ENCODE results near the gene SEC24B.

SEC24B gene

DNA sequence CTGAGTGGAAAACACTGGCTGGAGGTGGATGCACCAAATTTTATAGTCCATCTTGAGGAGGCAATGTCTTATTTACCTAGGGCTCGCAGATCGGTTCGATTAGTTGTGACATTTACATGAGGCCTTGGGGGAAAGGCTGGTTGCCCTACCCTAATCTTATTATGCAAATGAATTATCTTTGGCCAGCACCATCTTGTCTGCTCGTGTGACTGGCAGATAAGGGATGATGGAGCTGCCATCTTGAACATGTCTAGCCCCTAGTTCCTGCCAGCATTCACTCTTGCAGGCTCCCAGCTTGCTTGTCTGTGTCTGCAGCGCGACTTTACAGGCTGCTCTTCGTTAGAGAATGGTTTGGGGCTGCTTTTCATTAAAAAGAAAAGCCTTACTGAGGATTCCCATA, 61.9 kb downstream of the SEC24B start:
- TF ChIP-seq, protein P1, sequence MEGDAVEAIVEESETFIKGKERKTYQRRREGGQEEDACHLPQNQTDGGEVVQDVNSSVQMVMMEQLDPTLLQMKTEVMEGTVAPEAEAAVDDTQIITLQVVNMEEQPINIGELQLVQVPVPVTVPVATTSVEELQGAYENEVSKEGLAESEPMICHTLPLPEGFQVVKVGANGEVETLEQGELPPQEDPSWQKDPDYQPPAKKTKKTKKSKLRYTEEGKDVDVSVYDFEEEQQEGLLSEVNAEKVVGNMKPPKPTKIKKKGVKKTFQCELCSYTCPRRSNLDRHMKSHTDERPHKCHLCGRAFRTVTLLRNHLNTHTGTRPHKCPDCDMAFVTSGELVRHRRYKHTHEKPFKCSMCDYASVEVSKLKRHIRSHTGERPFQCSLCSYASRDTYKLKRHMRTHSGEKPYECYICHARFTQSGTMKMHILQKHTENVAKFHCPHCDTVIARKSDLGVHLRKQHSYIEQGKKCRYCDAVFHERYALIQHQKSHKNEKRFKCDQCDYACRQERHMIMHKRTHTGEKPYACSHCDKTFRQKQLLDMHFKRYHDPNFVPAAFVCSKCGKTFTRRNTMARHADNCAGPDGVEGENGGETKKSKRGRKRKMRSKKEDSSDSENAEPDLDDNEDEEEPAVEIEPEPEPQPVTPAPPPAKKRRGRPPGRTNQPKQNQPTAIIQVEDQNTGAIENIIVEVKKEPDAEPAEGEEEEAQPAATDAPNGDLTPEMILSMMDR (IDR thresholded peaks at IDR 0.05; ENCODE audit: insufficient read depth, low read length, missing control alignments): no peak
- CTCF ChIA-PET: interaction anchor here (0.8 kb wide), 1 partner anchor 9 kb away, joined by 3 read pairs; no protein-coding TSS in a partner anchor
- POLR2A ChIA-PET: no interaction called here
- no peak for DNase-seq (ENCODE audit: low read depth, low spot score)
- H3K4me3 ChIP-seq (ENCODE audit: low read depth, low read length): no peak overlapping the region

DNA sequence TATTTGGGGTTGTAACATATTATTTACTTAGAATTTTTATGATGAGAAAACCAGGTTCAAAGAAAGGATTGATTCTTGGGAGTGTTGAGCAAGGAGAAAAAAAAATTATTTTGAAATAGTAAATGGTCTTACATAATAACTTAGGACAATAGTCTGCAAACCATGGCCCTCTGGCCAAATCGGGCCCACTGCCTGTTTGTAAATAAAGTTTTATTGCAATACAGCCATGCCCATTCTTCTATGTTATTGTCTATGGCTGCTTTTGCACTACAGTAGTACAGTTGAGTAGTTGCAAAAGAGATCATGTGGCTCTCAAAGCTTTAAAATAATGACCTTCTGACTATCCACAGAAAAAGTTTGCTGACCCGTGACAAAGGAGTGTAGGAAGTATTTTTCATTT, 63.3 kb downstream of the SEC24B start:
- CTCF ChIA-PET: no interaction called here
- TF ChIP-seq, protein P1 (IDR thresholded peaks at IDR 0.05; ENCODE audit: insufficient read depth, low read length, missing control alignments): no peak
- no peak for DNase-seq (ENCODE audit: low read depth, low spot score)
- no peak overlapping the region for H3K4me3 ChIP-seq (ENCODE audit: low read depth, low read length)
- POLR2A ChIA-PET: no interaction called here

DNA sequence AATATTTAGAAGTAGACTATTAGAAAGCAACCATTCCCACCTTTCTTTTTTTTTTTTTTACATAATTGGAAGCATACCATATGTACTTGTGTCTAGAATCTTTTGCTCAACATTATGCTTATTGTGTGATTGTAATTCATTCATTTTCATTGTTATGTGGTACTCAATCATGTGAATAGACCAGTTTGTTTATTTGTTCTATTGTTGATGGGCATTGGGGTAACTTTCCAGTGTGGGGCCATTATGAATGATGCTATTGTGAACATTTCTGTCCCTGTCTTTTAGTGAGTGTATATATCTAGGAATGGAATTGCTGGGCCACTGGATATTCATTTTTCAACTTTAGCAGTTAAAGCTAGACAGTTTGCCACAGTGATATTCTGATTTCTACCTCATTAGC, 63.9 kb downstream of the SEC24B start:
- H3K4me3 ChIP-seq (ENCODE audit: low read depth, low read length): no peak overlapping the region
- POLR2A ChIA-PET: no interaction called here
- DNase-seq (ENCODE audit: low read depth, low spot score): no peak
- TF ChIP-seq, protein P1 (IDR thresholded peaks at IDR 0.05; ENCODE audit: insufficient read depth, low read length, missing control alignments): no peak
- CTCF ChIA-PET: interaction anchor here (0.9 kb wide), 1 partner anchor 65 kb away, joined by 3 read pairs; no protein-coding TSS in a partner anchor

DNA sequence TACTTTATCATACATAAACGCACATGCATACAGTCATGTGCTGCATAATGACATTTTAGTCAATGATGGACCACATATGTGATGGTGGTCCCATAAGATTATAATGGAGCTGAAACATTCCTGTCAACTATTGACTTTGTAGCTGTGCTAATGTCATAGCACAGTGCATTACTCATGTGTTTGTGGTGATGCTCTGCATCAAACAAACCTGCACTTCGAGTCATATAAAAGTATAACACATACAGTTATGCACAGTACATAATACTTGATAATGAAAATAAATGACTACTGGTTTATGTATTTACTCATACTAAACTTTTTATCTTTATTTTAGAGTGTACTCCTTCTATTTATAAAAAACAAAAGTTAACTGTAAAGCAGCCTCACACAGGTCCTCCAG, 65.9 kb downstream of the SEC24B start:
- CTCF ChIA-PET: interaction anchor here (0.9 to 1.7 kb wide), 3 partner anchors 10 to 18 kb away, joined by 3 to 5 read pairs (median 3); no protein-coding TSS in a partner anchor
- POLR2A ChIA-PET: no interaction called here
- no peak for DNase-seq (ENCODE audit: low read depth, low spot score)
- TF ChIP-seq, protein P1 (IDR thresholded peaks at IDR 0.05; ENCODE audit: insufficient read depth, low read length, missing control alignments): no peak
- no peak overlapping the region for H3K4me3 ChIP-seq (ENCODE audit: low read depth, low read length)

DNA sequence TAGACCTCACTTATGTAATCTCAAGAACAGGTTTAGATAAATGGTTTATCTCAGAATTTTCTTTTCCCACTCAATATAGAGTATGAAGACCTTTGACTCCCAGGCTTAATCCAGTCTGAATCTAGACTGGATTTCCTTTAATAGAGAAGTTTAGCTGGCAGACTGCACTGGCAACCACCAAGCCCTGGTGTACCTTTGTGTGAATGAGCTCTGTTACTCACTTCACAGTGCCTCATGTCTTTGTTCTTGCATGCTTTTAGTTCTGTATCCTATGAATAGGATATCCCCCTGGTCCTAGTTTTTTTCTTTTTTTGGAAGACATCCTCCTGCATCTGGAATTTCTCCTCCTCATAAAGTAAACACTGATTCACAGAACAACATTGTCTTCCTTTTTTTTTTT, 73.3 kb downstream of the SEC24B start:
- POLR2A ChIA-PET: no interaction called here
- TF ChIP-seq, protein P1 (IDR thresholded peaks at IDR 0.05; ENCODE audit: insufficient read depth, low read length, missing control alignments): no peak
- CTCF ChIA-PET: no interaction called here
- DNase-seq (ENCODE audit: low read depth, low spot score): no peak
- no peak overlapping the region for H3K4me3 ChIP-seq (ENCODE audit: low read depth, low read length)

DNA sequence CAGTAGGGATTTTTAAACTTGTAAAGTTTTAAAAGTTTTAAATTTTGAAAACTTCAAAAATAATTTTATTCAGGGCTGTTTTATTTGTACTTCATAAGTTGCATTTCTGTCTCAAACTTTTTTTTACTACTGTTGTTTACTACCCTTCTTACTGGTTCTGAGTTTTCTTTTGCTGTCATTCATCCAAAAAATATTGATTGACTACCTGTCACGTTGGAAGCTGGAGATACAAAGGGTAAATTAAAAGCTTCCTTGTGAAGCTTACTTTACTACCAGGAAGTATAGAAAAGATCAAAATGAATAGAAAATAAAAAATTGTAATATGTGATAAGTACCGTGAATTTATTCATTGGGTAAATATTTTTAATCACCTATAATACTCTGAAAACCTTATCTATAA, 77.1 kb downstream of the SEC24B start:
- ChIA-PET CTCF (interaction anchor here (1.4 kb wide), 1 partner anchor 10 kb away, joined by 3 read pairs; no protein-coding TSS in a partner anchor), POLR2A (no interaction called here)
- TF ChIP-seq, protein P1 (IDR thresholded peaks at IDR 0.05; ENCODE audit: insufficient read depth, low read length, missing control alignments): no peak
- no peak for DNase-seq (ENCODE audit: low read depth, low spot score)
- no peak overlapping the region for H3K4me3 ChIP-seq (ENCODE audit: low read depth, low read length)

Data from AG04449 (cell line).